CMK (cell line): Measurements from ENCODE around the gene SCARF1.

Experiments
- DNase-seq: peaks from one replicate; pipeline ENCODE4 v3.0.0-alpha.2; 2010; ENCODE audit warnings: low read depth

Gene SCARF1

DNA sequence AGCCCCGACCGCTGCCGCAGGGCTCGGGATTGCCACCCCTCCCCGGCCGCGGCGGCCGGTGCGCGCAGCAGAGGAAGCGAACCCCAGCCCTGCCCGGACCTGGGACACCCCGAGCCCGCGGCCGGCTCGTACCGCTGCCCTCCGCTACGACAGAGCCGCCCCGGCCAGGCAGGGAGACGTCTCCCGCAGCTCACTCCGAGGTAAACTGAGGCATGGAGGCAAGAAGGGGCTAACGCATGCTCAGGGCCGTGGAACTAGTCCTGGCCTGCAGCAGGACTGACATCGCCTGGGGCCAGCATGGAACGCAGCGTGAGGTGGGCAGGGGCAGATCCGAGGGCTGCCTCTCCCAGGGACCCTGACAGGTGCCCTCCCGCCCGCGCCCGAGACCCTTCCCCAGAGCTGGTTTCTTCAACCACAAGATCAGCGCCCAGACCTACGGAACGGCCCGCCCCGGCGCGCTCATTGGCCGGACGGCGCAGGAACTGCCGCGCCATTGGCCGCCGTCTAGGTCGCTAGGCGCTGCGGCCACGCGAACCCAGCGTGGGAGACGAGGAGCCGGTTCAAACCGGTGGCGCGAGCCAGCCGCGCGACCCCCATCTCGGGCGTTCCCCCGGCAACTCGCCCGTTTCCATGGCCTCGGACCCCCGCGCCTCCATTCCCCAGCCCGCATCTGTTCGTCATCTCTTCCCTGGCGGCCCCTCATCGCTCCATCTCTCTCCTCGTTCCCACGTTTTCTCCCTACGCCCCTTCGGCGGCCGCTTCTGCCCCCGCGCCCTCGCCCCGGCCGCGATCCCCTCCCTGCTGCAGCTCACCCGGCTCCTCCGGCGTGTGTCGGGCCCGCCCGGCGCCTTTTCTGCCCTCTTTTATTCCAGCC is 17.3 kb downstream of the SCARF1 start, which contains the start of gene SLC43A2:
Gene SLC43A2 (minus strand): TSS at position 853 of the 874 bp plus-strand sequence. CDS start 960 bp downstream, outside the sequence.
- no peak for DNase-seq

DNA sequence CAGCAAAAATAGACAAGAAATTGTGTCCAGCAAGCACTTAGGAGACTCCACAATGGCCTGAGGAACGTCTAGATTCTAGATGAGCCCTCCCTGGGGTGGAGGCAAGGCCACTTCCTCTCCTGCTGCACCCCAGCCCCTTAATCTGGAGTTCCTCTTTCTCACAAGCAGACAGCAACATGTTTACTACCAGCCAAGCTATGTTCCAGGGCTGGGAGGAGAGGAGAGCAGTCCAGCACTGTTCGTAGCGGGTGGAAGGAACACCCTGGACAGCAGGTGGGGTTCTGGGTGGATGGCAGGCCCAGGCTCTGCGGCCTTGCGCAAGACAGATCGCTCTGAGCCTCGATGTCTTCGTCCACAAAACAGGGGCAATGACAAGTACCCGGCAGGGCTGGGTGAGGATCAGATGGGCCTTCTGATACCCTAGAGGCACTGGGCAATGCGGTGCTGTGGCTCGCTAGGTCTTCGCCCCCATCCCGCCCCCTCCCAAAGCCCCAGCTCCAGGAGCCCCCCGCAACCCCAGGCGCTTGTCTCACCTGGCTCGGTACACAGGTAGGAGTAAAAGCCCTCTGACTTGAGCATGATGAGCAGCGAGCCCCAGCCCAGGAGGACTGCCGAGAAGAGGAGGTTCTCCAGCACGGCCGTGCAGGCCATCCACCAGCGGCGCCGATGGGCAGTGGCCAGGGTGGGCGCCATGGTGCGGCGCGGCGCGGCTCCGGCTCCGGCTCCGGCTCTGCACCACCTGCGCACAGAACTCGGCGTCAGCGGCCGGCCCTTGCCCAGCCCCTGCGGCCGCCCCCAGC is 18.1 kb downstream of the SCARF1 start:
- DNase-seq = no peak

DNA sequence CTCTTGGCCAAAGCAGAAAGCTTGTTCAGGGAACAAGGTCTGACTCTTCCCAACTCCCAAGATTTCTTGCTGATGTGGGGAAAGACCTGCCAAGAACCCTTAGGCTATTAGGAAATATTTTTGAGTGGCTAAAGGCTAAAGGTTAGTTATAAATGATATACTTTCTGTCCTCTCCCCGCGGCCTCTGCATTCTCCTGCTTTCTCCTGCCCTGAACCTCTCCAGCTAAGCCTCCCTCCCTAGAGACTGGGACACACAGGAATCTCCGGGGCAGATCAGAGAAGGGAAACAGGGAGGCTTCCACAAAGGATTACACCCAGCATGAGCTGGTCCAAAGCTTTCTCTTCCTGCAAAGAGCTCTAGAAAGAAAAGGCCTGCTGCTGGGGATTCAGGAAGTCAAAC is 19.2 kb downstream of the SCARF1 start:
- DNase-seq = no peak

DNA sequence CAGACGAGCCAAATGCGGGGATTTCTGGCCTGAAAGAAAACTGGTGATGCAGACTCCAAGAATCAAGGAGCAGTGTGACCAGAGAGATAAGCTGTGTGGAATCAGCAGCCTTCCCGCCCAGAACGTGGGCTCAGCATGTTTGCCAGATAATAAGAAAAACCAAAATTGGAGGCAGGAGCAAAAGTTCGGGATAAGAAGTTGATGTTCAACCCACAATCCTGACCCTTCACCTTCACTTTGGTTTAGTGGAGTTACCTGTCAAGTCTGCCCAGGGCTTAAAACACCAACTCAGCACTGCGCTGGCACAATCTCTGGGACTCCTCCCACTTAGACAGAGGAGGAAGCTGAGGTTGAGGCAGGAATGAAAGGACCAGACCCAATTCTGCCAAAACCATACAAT is 20.0 kb downstream of the SCARF1 start:
- DNase-seq = no peak

DNA sequence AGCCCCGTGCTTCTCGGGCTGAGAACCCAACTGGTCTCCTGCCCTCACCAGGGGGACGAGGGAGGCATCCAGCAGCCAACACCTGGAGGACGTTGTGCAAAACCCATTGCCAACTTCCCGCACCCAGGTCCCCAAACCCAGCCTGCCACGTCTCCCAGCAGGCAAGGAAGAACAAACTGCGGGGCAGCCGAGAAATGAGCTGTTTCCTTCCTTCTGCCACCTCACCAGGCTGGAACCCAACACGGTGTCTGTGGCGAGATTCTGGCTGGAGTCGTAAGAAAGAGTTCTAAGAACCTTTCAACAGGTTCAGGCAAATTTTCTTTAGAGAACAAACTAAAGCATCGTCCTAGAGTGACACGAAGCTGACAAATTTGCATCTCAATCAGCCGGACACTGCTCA is 20.5 kb downstream of the SCARF1 start:
- DNase-seq = no peak

DNA sequence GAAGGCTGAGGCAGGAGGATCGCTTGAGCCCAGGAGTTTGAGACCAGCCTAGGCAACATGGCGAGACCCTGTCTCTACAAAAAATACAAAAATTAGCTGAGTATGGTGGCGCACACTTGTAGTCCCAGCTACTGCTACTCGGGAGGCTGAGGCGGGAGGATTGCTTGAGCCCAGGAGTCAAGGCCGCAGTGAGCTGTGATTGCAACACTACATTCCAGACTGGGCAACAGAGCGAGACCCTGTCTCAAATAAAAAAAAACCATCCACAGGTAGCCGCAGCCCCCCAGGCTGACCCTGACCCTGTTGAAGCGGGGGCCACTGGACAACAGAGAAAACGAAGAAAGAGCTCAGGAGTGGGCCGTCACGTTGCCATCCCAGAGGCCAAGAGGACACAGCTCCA is 20.9 kb downstream of the SCARF1 start:
- DNase-seq = no peak

DNA sequence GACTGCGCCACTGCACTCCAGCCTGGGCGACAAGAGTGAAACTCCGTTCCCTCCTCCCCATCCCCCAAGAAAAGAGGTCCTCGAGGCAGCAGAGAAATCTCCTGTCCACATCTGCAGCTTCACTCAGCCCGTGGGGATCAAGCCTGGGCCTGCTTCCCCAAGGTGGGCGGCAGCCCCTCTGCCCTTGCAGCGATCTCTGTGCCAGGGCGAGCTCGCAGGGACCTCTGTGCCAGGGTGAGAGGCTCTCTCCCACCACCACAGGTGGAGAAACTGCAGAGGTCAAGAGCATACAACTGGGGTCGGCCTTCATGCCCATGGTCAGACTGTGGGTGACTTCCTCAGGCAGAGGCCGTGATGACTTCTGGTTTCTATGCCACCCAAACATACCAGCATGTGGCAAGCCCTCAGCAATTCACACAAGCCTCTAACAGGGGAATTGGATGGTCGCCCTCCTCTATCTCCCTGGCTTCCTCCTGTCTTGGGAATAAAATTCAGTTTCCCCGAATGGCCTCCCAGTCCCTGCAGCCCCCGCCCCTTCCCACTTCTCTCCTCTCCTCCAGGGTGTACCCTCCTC is 22.4 kb downstream of the SCARF1 start:
- DNase-seq = no peak

DNA sequence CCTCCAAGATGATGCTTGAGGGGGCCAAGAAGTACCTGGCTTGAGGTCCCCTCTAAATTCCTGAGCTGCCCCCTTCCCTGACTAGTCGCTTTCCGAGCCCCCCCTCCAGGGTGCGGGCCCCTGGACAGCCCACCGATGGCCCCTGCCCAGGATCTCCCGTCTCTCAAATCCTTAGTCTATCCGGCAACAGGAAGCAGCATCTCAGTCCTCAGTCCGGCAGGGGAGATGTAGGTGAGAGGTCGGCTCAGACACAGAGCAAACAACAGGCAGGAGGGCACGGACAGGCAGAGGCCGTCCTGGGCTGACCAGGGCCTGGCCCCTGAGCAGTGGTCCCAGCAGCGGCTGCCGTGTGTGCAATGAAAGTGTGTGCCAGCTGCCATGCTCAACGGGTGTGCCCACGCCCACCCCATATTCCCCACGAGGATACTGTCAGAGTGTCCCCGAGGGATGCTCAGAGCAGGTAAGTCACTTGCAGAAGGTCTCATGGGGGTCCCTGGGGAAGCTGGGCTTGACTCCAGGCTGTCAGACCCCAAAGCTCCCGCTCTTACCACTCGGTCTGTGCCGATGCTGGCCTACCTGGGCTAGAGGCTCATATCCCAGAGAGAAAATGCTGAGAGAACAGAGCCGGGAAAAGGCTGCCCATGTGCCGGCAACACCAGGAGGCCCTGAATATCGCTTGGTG is 24.1 kb downstream of the SCARF1 start:
- DNase-seq = no peak

DNA sequence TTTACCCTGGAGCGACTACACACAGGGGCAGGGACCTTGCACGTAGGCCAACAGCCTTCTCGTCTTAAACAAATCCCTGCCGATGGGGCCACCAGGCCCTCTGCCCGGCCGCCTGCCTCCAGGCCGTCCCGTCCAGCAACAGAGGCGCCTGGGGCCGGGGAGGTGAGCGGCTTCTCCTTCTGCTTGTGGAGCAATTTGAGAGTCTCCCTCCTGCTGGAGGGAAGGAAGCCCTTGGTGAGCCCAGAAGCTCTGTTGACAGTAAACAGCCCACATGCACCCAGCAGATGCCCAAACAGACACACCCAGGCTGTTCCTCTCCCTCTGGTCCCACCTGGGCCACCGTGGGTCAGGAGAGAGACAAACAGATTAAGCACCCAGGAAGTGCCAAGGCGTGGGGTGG is 25.0 kb downstream of the SCARF1 start:
- DNase-seq = no peak

DNA sequence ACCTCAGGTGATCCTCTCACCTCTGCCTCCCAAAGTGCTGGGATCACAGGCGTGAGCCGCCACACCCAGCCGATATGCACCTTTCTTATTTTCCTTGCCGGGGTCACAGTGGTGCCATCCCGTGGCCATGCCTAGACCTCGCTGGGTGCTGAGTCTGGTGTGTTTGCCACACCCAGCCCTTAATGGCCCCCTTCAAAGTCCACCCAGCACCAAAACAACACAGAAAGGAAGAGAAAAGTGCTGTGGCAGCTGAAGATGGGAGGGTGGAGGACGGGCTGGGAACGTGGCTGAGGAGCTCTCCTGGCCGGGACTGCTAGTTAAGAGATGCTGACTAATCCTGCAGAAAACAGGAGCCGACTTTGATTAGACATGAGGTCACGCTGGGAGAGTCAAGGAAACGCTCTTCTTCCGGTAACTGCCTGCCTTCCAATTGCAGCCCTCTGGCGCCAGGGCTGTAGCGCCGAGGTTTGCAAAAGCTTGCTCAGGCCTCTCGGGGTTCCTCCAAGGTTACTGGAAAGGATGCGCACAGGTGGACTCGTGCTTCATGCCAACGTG is 27.8 kb downstream of the SCARF1 start:
- DNase-seq = no peak

DNA sequence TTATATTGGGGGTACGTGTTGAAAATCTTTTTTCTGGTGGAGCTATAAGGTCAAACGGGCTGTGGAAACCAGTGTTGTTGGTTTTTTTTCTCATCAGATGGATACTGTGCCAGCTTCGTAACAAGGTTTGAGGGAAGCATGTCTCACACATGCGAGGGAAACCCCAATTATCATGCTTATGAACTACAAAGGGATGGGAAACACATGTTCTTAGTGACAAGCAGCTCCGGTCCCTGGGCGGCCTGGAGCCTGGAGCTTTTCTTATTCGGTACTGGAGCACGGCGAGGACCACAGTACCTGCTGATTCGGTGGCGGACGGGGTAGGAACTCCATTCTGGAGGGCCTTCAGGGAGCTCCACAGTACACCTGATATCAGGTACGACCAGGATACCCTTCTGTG is 29.4 kb downstream of the SCARF1 start:
- no peak for DNase-seq

DNA sequence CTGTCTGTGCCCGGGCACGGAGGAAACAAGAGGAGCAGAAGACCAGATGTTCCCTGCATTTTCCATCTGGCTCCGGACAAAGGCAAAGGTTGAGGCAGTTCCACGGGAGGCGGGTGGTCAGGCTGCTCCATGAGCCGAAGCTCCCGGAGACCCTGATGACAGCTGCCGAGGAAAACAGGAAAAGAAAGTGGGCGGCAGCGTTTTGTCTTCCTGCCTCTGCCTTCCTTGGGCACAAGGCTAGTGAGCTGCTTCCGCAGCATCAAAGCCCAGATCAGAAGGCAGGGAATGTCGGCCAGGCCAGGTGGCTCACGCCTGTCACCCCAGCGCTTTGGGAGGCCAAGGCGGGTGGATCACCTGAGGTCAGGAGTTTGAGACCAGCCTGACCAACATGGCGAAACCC is 33.1 kb downstream of the SCARF1 start:
- DNase-seq = no peak

DNA sequence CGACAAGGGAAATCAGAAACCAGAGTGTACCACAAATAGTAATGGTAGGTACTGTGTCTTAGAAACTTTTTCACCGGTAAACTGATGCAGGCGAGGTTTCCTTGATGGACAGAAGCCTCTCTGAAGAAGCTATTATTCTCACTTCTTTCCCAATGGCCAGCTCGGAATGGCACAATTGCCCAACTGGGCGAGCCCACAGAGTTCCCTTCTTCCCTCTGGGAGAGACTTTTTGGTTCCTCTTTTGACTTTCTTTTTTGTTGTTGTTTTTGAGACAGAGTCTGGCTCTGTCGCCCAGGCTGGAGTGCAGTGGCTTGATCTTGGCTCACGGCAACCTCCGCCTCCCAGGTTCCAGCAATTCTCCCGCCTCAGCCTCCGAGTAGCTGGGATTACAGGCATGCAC is 33.8 kb downstream of the SCARF1 start:
- DNase-seq = no peak

DNA sequence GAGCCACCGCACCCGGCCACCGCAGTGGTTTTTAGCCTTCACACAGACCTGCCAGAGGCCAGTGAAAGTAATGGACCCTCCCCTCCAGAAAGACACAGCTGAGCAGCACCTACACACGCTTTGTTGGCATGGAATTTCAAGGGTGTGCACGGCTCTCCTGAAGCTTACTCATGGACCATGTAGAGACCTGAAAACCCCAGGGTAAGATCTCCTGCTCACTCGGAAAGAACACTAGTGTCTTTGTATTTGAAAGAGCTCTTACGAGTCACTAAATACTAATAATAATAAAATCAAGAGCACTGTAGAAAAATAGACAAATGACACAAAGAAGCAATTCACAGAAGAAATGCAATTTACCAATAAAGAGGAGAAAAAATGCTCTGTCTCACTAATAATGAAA is 36.9 kb downstream of the SCARF1 start:
- DNase-seq = no peak

DNA sequence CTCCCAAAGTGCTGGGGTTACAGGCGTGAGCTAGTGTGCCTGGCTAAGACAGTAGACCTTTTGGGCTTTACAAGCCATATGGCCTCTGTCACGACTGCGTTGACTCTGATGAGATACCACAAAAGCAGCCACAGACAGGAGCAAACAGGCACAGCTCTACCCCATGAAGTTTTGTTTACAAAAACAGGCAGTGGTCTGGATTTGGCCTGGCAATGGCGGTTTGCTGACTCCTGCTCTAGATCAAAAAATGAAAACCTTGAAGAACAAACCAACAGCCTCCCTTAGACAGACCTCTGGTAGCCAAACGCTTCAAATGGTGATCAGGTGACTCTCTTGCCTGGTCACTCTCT is 37.6 kb downstream of the SCARF1 start:
- DNase-seq = no peak

DNA sequence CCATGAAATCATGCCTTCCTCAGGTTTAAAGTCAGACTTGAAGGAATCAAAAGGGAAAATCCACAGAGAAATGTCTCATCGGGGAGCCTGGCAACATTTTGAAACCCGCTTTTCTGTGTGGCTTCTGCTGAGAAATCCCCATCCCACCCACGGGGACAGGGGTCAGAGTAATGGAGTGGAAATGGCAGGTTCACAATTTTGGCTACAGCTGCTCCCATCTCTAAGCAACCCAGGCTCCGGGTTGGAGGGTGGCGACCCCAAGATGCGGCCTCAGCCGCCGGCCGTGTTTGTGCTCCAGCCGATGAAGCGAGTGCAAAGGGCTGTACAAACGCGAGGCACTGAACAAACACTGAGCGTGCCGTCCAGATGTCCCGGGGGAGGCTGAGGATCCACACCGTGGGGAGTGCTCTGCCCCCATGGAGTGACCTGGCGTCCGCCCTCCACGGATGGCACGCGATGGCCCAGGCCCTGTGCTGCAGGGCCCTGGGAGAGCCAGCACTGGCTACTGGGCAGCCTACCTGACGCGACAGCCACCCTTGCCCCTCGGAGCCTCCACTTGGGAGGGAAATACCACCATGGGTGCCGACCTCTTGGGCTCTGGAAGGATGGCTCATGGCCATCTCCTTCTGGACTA is 39.1 kb downstream of the SCARF1 start:
- no peak for DNase-seq

DNA sequence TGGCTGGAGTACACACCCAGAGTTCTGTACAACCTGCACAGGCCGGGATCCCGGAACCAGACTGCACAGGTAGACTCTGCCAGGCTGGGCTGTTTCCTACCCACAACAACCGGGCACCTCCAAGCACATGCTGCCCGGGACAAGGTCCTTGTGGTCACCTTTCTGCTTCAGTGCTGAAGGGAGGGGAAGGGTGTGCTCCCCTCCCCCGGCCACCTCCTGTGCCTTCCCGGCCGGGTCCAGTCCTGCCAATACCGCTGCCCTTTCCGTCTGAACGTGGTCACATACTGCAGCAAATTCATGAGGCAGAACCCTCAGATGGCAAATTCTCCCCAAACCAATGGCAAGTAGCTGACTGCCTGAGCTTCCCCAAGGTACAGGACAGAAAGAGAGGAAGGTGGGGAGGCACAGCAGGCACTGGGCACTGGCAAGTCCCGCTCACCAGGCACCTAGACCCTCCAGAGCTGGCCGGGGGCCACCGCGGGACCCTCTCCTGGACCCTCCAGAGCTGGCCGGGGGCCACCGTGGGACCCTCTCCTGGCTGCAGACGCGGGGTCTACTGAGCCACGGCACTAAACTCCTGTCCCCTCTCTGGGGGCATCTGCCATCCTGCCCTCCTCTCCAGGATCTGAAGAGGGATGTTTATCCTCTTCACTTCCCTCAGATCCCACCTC is 39.7 kb downstream of the SCARF1 start:
- DNase-seq = no peak

DNA sequence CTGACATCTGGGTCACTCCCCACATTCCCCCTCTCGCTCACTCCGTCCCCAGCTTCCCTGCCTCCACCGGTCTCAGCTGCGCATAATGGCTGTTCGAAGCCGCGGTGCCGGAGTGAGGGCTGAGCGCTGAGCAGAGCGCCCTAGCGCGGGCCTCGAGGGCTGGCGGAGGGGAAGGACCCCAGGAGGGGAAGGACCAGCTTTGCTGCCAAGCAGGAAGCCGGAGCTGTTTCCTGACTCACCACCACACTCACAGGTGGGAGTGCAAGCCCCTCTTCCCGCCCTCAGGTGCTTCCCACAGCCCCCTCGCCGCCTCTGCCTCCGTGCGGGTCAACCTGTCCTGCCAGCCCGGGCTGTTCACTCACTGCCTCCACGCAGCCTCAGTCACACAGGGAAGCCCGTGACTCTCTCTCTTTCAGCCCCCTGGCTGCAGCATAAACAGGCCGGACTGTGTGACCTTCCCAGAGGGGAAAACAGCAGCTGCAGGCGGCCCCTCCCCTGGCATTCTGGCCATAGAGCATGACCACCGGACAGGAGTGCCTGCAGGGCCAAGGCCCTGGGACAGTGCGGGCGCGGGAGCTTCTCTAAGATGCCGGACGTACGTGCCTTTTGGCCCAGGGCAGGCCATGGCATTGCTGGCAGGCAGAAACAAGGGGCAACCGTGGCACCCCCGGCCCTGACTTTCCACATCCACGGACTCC is 40.6 kb downstream of the SCARF1 start:
- no peak for DNase-seq

DNA sequence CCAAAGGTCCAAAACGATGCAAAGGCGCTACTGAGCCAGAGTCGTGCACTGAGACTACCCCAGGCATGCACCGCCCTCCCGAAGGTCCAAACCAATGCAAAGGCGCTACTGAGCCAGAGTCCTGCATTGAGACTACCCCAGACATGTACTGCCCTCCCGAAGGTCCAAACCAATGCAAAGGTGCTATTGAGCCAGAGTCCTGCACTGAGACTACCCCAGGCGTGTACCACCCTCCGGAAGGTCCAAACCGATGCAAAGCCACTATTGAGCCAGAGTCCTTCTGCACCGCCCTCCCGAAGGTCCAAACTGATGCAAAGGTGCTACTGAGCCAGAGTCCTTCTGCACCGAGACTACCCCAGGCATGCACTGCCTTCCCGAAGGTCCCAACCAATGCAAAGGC is 44.0 kb downstream of the SCARF1 start:
- DNase-seq = no peak

DNA sequence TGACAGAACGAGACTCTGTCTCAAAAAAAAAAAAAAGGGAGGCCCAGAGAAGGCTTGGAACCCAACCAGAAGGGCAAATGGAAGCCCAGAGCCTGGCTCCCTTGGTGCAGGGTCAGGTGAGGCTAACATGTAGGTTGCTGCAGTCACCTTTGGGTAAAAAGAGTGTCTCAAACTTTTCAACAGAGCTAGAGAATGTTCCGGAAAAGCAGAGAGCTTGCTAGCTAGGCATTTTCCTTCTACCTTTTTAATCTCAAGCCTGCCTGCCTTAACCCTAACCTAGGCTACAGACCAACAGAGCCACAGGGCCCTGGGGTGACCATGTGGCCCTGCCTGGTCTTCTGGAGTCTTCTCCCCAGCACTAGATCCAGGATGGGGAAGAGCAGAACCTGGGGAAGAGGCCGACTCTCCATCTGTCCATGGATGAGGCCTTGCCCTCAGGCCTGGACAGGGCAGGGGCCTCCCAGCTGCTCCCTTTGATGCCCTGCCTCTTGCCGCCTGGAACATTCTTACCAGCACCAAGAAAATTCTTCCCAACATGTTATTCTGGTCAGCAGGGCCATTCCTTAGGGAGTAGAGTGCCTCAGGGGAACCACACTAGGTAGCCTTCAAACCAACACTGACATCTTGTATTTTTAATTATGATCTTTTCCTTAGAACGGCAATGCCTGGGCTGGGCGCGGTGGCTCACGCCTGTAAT is 47.0 kb downstream of the SCARF1 start:
- DNase-seq = no peak
